ENCODE results near the gene HTR3A. TPM values are rescaled to one million over a fixed set of nuclear protein-coding genes. Genes with fewer than 3 reads are reported as not detected.
"Not testable (repeated sequence)": the region's sequence is repeated elsewhere in the genome, so short reads cannot be mapped to it uniquely, and the experiment has no call there.

HTR3A gene
- total RNA-seq, 3 donors from 2014 or later (not counting 1 experiment from before 2014, with no cell fraction given) = not detected

GRCh38 chr11:113937918-113938317 is 37.0 kb upstream of the HTR3A start:
- H3K4me3 Mint-ChIP-seq = no peak overlapping the region
- H3K27me3 Mint-ChIP-seq (ENCODE audit: low read depth in 2 of 2) = peaks cover 16 to 22% of the 10 kb centered on the region in 2 donors
- ATAC-seq = no peak
- H3K27ac Mint-ChIP-seq = no peak overlapping the region
- intact Hi-C loops (cut with micrococcal nuclease) = no loop called here
- TF ChIP-seq CTCF (IDR thresholded peaks at IDR 0.05) = no peak
- no peaks in the 10 kb centered on the region for H3K36me3 Mint-ChIP-seq
- no peak overlapping the region for H3K4me3 ChIP-seq (ENCODE audit: low read length)
- H3K4me1 Mint-ChIP-seq = no peaks in the 10 kb centered on the region
- H3K9me3 ChIP-seq (ENCODE audit: control insufficient read depth, insufficient read depth, low read length) = no peaks in the 10 kb centered on the region
- no peak overlapping the region for H3K27ac ChIP-seq (ENCODE audit: low read length)
- no peaks in the 10 kb centered on the region for H3K27me3 ChIP-seq (ENCODE audit: control insufficient read depth, insufficient read depth, low read length)
- WGBS (ENCODE audit: insufficient coverage) = 63% methylated on average over 3 of the region's 3 CpGs
- DNase-seq = no peak
- no peaks in the 10 kb centered on the region for H3K4me1 ChIP-seq (ENCODE audit: control insufficient read depth, insufficient read depth, low read length)
- H3K36me3 ChIP-seq (ENCODE audit: control insufficient read depth, insufficient read depth, low read length) = no peaks in the 10 kb centered on the region
- H3K9me3 Mint-ChIP-seq = no peaks in the 10 kb centered on the region

DNA sequence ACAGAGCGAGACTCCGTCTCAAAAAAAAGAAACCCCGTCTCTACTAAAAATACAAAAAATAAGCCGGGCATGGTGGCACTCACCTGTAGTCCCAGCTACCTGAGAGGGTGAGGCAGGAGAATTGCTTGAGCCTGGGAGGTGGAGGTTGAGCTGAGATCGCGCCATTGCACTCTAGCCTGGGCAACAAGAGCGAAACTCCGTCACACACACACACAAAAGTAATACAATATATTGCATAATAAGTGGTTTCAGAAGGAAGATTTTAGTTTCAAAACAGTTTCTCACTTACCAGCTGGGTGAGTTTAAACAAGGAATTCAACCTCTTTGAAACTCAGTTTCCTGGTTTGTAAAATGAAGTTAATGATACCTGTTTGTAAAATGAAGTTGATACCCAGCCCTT is 32.7 kb upstream of the HTR3A start:
- no peak for ATAC-seq
- intact Hi-C loops (cut with micrococcal nuclease) = no loop called here

GRCh38 chr11:113946162-113946561 is 28.7 kb upstream of the HTR3A start:
- H3K36me3 ChIP-seq (ENCODE audit: control insufficient read depth, insufficient read depth, low read length); H3K9me3 Mint-ChIP-seq; intact Hi-C loops (cut with micrococcal nuclease); H3K9me3 ChIP-seq (ENCODE audit: control insufficient read depth, insufficient read depth, low read length); ATAC-seq; H3K27ac Mint-ChIP-seq; DNase-seq; H3K36me3 Mint-ChIP-seq; H3K4me1 Mint-ChIP-seq; H3K4me1 ChIP-seq (ENCODE audit: control insufficient read depth, insufficient read depth, low read length); H3K4me3 ChIP-seq (ENCODE audit: low read length); H3K4me3 Mint-ChIP-seq; H3K27me3 ChIP-seq (ENCODE audit: control insufficient read depth, insufficient read depth, low read length); H3K27ac ChIP-seq (ENCODE audit: low read length): not testable (repeated sequence)
- 67% methylated on average over 1 of the region's 2 CpGs for WGBS (ENCODE audit: insufficient coverage)
- H3K27me3 Mint-ChIP-seq (ENCODE audit: low read depth in 2 of 2) = peaks cover 4 to 14% of the 10 kb centered on the region in 2 donors

More for the DNA sequence above, 32.7 kb upstream of the HTR3A start:
- Mint-ChIP-seq H3K4me1 (no peaks in the 10 kb centered on the region), H3K27ac (no peak overlapping the region), H3K27me3 (ENCODE audit: low read depth in 2 of 2) (peaks cover 6% of the 10 kb centered on the region in 2 donors), H3K9me3 (no peaks in the 10 kb centered on the region), H3K4me3 (no peak overlapping the region), H3K36me3 (no peaks in the 10 kb centered on the region)
- no peaks in the 10 kb centered on the region for H3K27me3 ChIP-seq (ENCODE audit: control insufficient read depth, insufficient read depth, low read length)
- DNase-seq = no peak
- no peaks in the 10 kb centered on the region for H3K36me3 ChIP-seq (ENCODE audit: control insufficient read depth, insufficient read depth, low read length)
- no peak for TF ChIP-seq CTCF (IDR thresholded peaks at IDR 0.05)
- H3K9me3 ChIP-seq (ENCODE audit: control insufficient read depth, insufficient read depth, low read length) = no peaks in the 10 kb centered on the region
- H3K4me3 ChIP-seq (ENCODE audit: low read length) = no peak overlapping the region
- no peak overlapping the region for H3K27ac ChIP-seq (ENCODE audit: low read length)
- H3K4me1 ChIP-seq (ENCODE audit: control insufficient read depth, insufficient read depth, low read length) = peaks cover under 1% of the 10 kb centered on the region
- 83% methylated on average over 2 of the region's 8 CpGs for WGBS (ENCODE audit: insufficient coverage)

GRCh38 chr11:113947994-113948393 is 26.9 kb upstream of the HTR3A start:
- Histone ChIP-seq H3K9me3 (ENCODE audit: control insufficient read depth, insufficient read depth, low read length) (no peaks in the 10 kb centered on the region), H3K27ac (ENCODE audit: low read length) (no peak overlapping the region), H3K27me3 (ENCODE audit: control insufficient read depth, insufficient read depth, low read length) (no peaks in the 10 kb centered on the region), H3K36me3 (ENCODE audit: control insufficient read depth, insufficient read depth, low read length) (no peaks in the 10 kb centered on the region), H3K4me3 (ENCODE audit: low read length) (no peak overlapping the region), H3K4me1 (ENCODE audit: control insufficient read depth, insufficient read depth, low read length) (peaks cover 3% of the 10 kb centered on the region)
- Mint-ChIP-seq H3K4me3 (no peak overlapping the region), H3K9me3 (no peaks in the 10 kb centered on the region), H3K27me3 (ENCODE audit: low read depth in 2 of 2) (peaks cover 11 to 23% of the 10 kb centered on the region in 2 donors), H3K4me1 (no peaks in the 10 kb centered on the region), H3K27ac (no peak overlapping the region), H3K36me3 (no peaks in the 10 kb centered on the region)
- DNase-seq = no peak
- WGBS (ENCODE audit: insufficient coverage) = 0% methylated on average over 1 of the region's 4 CpGs
- no peak for TF ChIP-seq CTCF (IDR thresholded peaks at IDR 0.05)
- ATAC-seq = no peak
- intact Hi-C loops (cut with micrococcal nuclease) = no loop called here

All from natural killer cell (primary cell).